DOHH2 (cell line): Measurements from ENCODE around the gene EPC1.

Source experiments
- CTCF ChIP-seq: fragments of 200-600 bp; sonication (generic); IDR thresholded peaks from one replicate; pipeline ENCODE4 v1.5.1; 2014; ENCODE audit warnings: antibody characterized with exemption, mild to moderate bottlenecking, low read depth, low read length; ENCODE audit not compliant: poor library complexity, severe bottlenecking
- EZH2phosphoT487 ChIP-seq: fragments of 200-600 bp; sonication (generic); IDR thresholded peaks from 2 replicates; pipeline ENCODE4 v1.6.1; 2017; ENCODE audit warnings: borderline replicate concordance, mild to moderate bottlenecking, antibody characterized with exemption, low read length, moderate library complexity, mixed read lengths

GRCh38 chr10:32379950-32380551, 33.1 kb upstream of the EPC1 start:
- TF ChIP-seq CTCF = no peak
- no peak for TF ChIP-seq EZH2phosphoT487
